ENCODE data around the gene HTR4.

Gene HTR4

DNA sequence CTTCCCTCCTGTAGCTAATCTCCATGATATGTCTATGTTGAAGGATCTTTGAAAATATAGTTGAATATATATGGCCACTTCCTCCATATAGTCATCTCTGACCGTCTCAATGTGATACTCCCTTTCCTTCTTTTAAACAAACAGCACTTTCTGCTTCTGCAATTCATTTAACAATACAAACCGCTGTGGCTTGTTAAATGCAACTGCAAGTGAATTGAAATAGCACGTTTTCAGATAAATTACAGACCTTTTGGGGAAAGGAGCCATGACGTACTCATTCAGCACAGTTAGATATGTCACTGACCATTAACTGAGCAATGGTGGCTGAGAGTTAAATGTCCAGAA, 188.1 kb downstream of the HTR4 start:
- Histone ChIP-seq H3K27me3 (replicated peaks; ENCODE audit: insufficient read depth, low read length) (no peaks in the 10 kb centered on the region), H3K27ac (ENCODE audit: low read length) (no peak overlapping the region), H3K4me1 (ENCODE audit: low read length) (no peaks in the 10 kb centered on the region), H3K9me2 (replicated peaks; ENCODE audit: insufficient read depth, low read length) (no peaks in the 10 kb centered on the region), H3K4me2 (ENCODE audit: low read depth, low read length) (no peak overlapping the region), H3K79me2 (ENCODE audit: low read length) (no peaks in the 10 kb centered on the region), H3K9ac (ENCODE audit: low read length) (no peak overlapping the region), H2AFZ (ENCODE audit: low read length) (no peak overlapping the region), H3K9me3 (replicated peaks; ENCODE audit: insufficient read depth, low read length) (no peaks in the 10 kb centered on the region), H3K36me3 (replicated peaks; ENCODE audit: insufficient read depth, low read length) (no peaks in the 10 kb centered on the region), H3F3A (ENCODE audit: insufficient read depth, low read length) (no peaks in the 10 kb centered on the region), H4K20me1 (ENCODE audit: insufficient read depth, low read length) (no peaks in the 10 kb centered on the region), H3K4me3 (ENCODE audit: low read length) (no peak overlapping the region)
- TF ChIP-seq EZH2phosphoT487 (IDR thresholded peaks at IDR 0.05; ENCODE audit: low read length) (no peak), CTCF (IDR thresholded peaks at IDR 0.05; ENCODE audit: low read length) (no peak), EZH2 (optimal IDR thresholded peaks at IDR 0.05; ENCODE audit: low read depth, low read length) (no peak)
- DNase-seq, result no peak

- Histone ChIP-seq H3K9me3 (replicated peaks; ENCODE audit: insufficient read depth, low read length) (no peaks in the 10 kb centered on the region), H3F3A (ENCODE audit: insufficient read depth, low read length) (no peaks in the 10 kb centered on the region), H4K20me1 (ENCODE audit: insufficient read depth, low read length) (no peaks in the 10 kb centered on the region), H3K27ac (ENCODE audit: low read length) (no peak overlapping the region), H3K4me2 (ENCODE audit: low read depth, low read length) (no peak overlapping the region), H3K79me2 (ENCODE audit: low read length) (no peaks in the 10 kb centered on the region), H3K4me3 (ENCODE audit: low read length) (no peak overlapping the region), H3K9me2 (replicated peaks; ENCODE audit: insufficient read depth, low read length) (no peaks in the 10 kb centered on the region), H3K27me3 (replicated peaks; ENCODE audit: insufficient read depth, low read length) (no peaks in the 10 kb centered on the region), H3K4me1 (ENCODE audit: low read length) (no peaks in the 10 kb centered on the region), H2AFZ (ENCODE audit: low read length) (no peak overlapping the region), H3K9ac (ENCODE audit: low read length) (no peak overlapping the region), H3K36me3 (replicated peaks; ENCODE audit: insufficient read depth, low read length) (no peaks in the 10 kb centered on the region)
- DNase-seq, result no peak
- no peak for TF ChIP-seq CTCF (IDR thresholded peaks at IDR 0.05; ENCODE audit: low read length)
- TF ChIP-seq EZH2phosphoT487 (IDR thresholded peaks at IDR 0.05; ENCODE audit: low read length), result no peak
- no peak for TF ChIP-seq EZH2 (optimal IDR thresholded peaks at IDR 0.05; ENCODE audit: low read depth, low read length)
These were observed 188.7 kb downstream of the HTR4 start for GRCh38 chr5:148465381-148466235.

GRCh38 chr5:148459669-148460068, 194.7 kb downstream of the HTR4 start:
- Histone ChIP-seq H3K9me2 (replicated peaks; ENCODE audit: insufficient read depth, low read length) (no peaks in the 10 kb centered on the region), H3K9ac (ENCODE audit: low read length) (no peak overlapping the region), H3K4me1 (ENCODE audit: low read length) (no peaks in the 10 kb centered on the region), H3K79me2 (ENCODE audit: low read length) (no peaks in the 10 kb centered on the region), H3K27me3 (replicated peaks; ENCODE audit: insufficient read depth, low read length) (no peaks in the 10 kb centered on the region), H3K4me2 (ENCODE audit: low read depth, low read length) (no peak overlapping the region), H3F3A (ENCODE audit: insufficient read depth, low read length) (no peaks in the 10 kb centered on the region), H2AFZ (ENCODE audit: low read length) (no peak overlapping the region), H3K4me3 (ENCODE audit: low read length) (no peak overlapping the region), H3K36me3 (replicated peaks; ENCODE audit: insufficient read depth, low read length) (no peaks in the 10 kb centered on the region), H4K20me1 (ENCODE audit: insufficient read depth, low read length) (no peaks in the 10 kb centered on the region), H3K27ac (ENCODE audit: low read length) (no peak overlapping the region), H3K9me3 (replicated peaks; ENCODE audit: insufficient read depth, low read length) (no peaks in the 10 kb centered on the region)
- DNase-seq, result no peak
- no peak for TF ChIP-seq EZH2 (optimal IDR thresholded peaks at IDR 0.05; ENCODE audit: low read depth, low read length)
- TF ChIP-seq CTCF (IDR thresholded peaks at IDR 0.05; ENCODE audit: low read length), result no peak
- no peak for TF ChIP-seq EZH2phosphoT487 (IDR thresholded peaks at IDR 0.05; ENCODE audit: low read length)
